K562 (cell line): ENCODE results near the gene LRP1B. TPM values are rescaled to one million over a fixed set of nuclear protein-coding genes. Genes with fewer than 3 reads are reported as not detected.

Experiments
- ATAC-seq: fragments of 200-7000 bp; cut with Tn5 transposase; 3 replicates; pipeline ENCODE4 v1.9.1; 2020; ENCODE audit warnings: moderate library complexity
- BruUV-seq: library from RNA; stranded (reverse); fragments of 400-500 nt; replicated peaks from 2 replicates; lab custom pipeline; 2021; lab: Mats Ljungman, UMichigan
- CTCF ChIA-PET: fragments of 300-600 bp; formaldehyde crosslinking; extraction: SDS; loops from one replicate; lab custom pipeline; 2021; ENCODE audit warnings: low intra/inter-chr PET ratio; lab: Yijun Ruan, JAX
- POLR2A ChIA-PET: fragments of 300-600, 350-650 bp; sonication (Branson Sonifier 250); formaldehyde crosslinking; extraction: SDS; loops from one replicate; lab custom pipeline; 2021; ENCODE audit warnings: antibody characterized with exemption, inconsistent platforms; lab: Yijun Ruan, JAX
- DNase-seq, 4 experiments: peaks; one replicate each; pipeline versions ENCODE4 v3.0.0 to v3.0.0-alpha.2; 2011 to 2018; ENCODE audit warnings: low spot score in 3 of 4, mixed read lengths in 3 of 4; ENCODE audit errors: extremely low read depth in 1 of 4
- FAIRE-seq: peaks from 2 replicates; lab custom pipeline; 2011; peaks lifted over from hg19 to GRCh38; lab: Jason Lieb, UNC
- H2AFZ ChIP-seq: 2 replicates; pipeline ENCODE4 v1.6.0; 2011; ENCODE audit warnings: low read depth, low read length, control low read depth, inconsistent platforms
- H3K27ac ChIP-seq: fragments of 200-600 bp; 3 replicates; pipeline ENCODE4 v1.8.0; 2011; ENCODE audit warnings: low read depth, mild to moderate bottlenecking, control low read depth, inconsistent platforms, low read length, moderate library complexity, mixed read lengths; ENCODE audit errors: extremely low read depth
- H3K27me3 ChIP-seq, 2 experiments: fragments of 300-600 bp in 1 of 2; 2 replicates in 1 of 2; 3 replicates in 1 of 2; pipeline versions ENCODE4 v1.6.0 to v1.8.0; 2011; ENCODE audit warnings: inconsistent platforms in 2 of 2, low read length in 2 of 2, mild to moderate bottlenecking in 1 of 2, mixed read lengths in 1 of 2, moderate library complexity in 1 of 2; ENCODE audit not compliant: control insufficient read depth in 2 of 2, insufficient read depth in 2 of 2
- H3K36me3 ChIP-seq: fragments of 300-600 bp; 3 replicates; pipeline ENCODE4 v1.8.0; 2011; ENCODE audit warnings: mild to moderate bottlenecking, low read length, inconsistent platforms; ENCODE audit not compliant: control insufficient read depth, insufficient read depth
- H3K4me1 ChIP-seq, 2 experiments: fragments of 200-600 bp in 1 of 2; replicated peaks in 1 of 2; 2 replicates in 1 of 2; 3 replicates in 1 of 2; pipeline versions ENCODE4 v1.5.1 to v1.8.0; 2011; ENCODE audit warnings: inconsistent platforms in 2 of 2, low read length in 2 of 2, mild to moderate bottlenecking in 1 of 2, mixed read lengths in 1 of 2, moderate library complexity in 1 of 2; ENCODE audit not compliant: control insufficient read depth in 2 of 2, insufficient read depth in 2 of 2
- H3K4me2 ChIP-seq: 2 replicates; pipeline ENCODE4 v1.6.1; 2011; ENCODE audit warnings: low read length, control low read depth, inconsistent platforms, mixed read lengths; ENCODE audit not compliant: insufficient read depth
- H3K4me3 ChIP-seq: fragments of 200-600 bp; sonication (generic), shearing (Covaris generic); 2 replicates; pipeline ENCODE4 v1.5.1; 2016; ENCODE audit warnings: control low read depth, inconsistent platforms
- H3K79me2 ChIP-seq: fragments of 200-600 bp; 3 replicates; pipeline ENCODE4 v1.8.0; 2011; ENCODE audit warnings: low read length, inconsistent platforms; ENCODE audit not compliant: control insufficient read depth, insufficient read depth
- H3K9ac ChIP-seq, 2 experiments: 2 replicates each; pipeline versions ENCODE4 v1.6.0 to v1.6.1; 2011; ENCODE audit warnings: low read depth in 2 of 2, low read length in 2 of 2, control low read depth in 1 of 2, inconsistent platforms in 1 of 2, mild to moderate bottlenecking in 1 of 2, mixed read lengths in 1 of 2; ENCODE audit not compliant: insufficient read depth in 1 of 2
- H3K9me1 ChIP-seq: one replicate; pipeline ENCODE4 v1.6.0; 2011; ENCODE audit warnings: inconsistent platforms, mild to moderate bottlenecking, low read length, moderate library complexity; ENCODE audit not compliant: control insufficient read depth, insufficient read depth
- H3K9me3 ChIP-seq: replicated peaks from 2 replicates; pipeline ENCODE4 v1.5.1; 2011; ENCODE audit warnings: low read depth, low read length, inconsistent platforms; ENCODE audit not compliant: control insufficient read depth, insufficient read depth
- H4K20me1 ChIP-seq: replicated peaks from 2 replicates; pipeline ENCODE4 v1.6.1; 2011; ENCODE audit warnings: low read length, inconsistent platforms, mixed read lengths; ENCODE audit not compliant: control insufficient read depth, insufficient read depth
- BCOR ChIP-seq: fragments of 450-650 bp; IDR thresholded peaks from 2 replicates; pipeline ENCODE4 v1.6.1; 2016
- BRF2 ChIP-seq: IDR thresholded peaks from 3 replicates; pipeline ENCODE4 v1.6.1; 2011; ENCODE audit warnings: borderline replicate concordance, mild to moderate bottlenecking; ENCODE audit not compliant: insufficient read length, insufficient read depth
- C11orf30 ChIP-seq: fragments of 450-650 bp; IDR thresholded peaks from 2 replicates; pipeline ENCODE4 v1.6.1; 2016; ENCODE audit warnings: low read depth, mild to moderate bottlenecking
- E2F6 ChIP-seq, 2 experiments: IDR thresholded peaks; 2 replicates each; pipeline ENCODE4 v1.6.1; 2011; ENCODE audit warnings: borderline replicate concordance in 1 of 2, control low read depth in 1 of 2, low read depth in 1 of 2, low read length in 1 of 2, mild to moderate bottlenecking in 1 of 2, mixed read lengths in 1 of 2, moderate library complexity in 1 of 2; ENCODE audit not compliant: insufficient read depth in 1 of 2, insufficient read length in 1 of 2, poor library complexity in 1 of 2, severe bottlenecking in 1 of 2; ENCODE audit errors: extremely low read depth in 1 of 2
- ILF3 ChIP-seq: fragments of 450-650 bp; IDR thresholded peaks from 2 replicates; pipeline ENCODE4 v1.6.1; 2018; ENCODE audit warnings: antibody characterized with exemption, mild to moderate bottlenecking, moderate library complexity, borderline replicate concordance
- JUNB ChIP-seq: fragments of 450-650 bp; formaldehyde crosslinking; conservative IDR thresholded peaks from 2 replicates; pipeline ENCODE4 v1.4.0; 2020; ENCODE audit warnings: mild to moderate bottlenecking
- MITF ChIP-seq: IDR thresholded peaks from 2 replicates; pipeline ENCODE4 v1.6.1; 2014; ENCODE audit warnings: antibody characterized with exemption
- PRDM10 ChIP-seq: fragments of 450-650 bp; IDR thresholded peaks from 2 replicates; pipeline ENCODE4 v1.6.1; 2018; ENCODE audit not compliant: partially characterized antibody
- TAF9B ChIP-seq: fragments of 450-650 bp; IDR thresholded peaks from 2 replicates; pipeline ENCODE4 v1.6.1; 2018; ENCODE audit warnings: mild to moderate bottlenecking; ENCODE audit not compliant: partially characterized antibody
- ZNF311 ChIP-seq: fragments of 250-450 bp; sonication (Bioruptor Pico); IDR thresholded peaks from 2 replicates; pipeline ENCODE4 v1.4.0; 2020; ENCODE audit warnings: mild to moderate bottlenecking, moderate library complexity
- ZNF57 ChIP-seq: fragments of 450-650 bp; formaldehyde crosslinking; IDR thresholded peaks from 2 replicates; pipeline ENCODE4 v1.4.0; 2020; ENCODE audit warnings: mild to moderate bottlenecking, moderate library complexity
- ZNF77 ChIP-seq: fragments of 250-450 bp; sonication (Bioruptor Pico); IDR thresholded peaks from 2 replicates; pipeline ENCODE4 v1.5.0; 2020
- WGBS: fragments of 100-300 bp; shearing (Covaris generic); methylation state at CpG from one replicate; pipeline ENCODE4 v1.1.6; 2016; ENCODE audit warnings: low coverage, mixed read lengths; ENCODE audit not compliant: insufficient coverage; ENCODE audit errors: missing lambda C conversion rate; 5-methylcytosine and 5-hydroxymethylcytosine counted together
- in situ Hi-C: fragments of 300-500 bp; cut with MboI; formaldehyde crosslinking; loops from 4 replicates; pipeline ENCODE4 v1.15.0; 2018; ENCODE audit warnings: inconsistent platforms, mixed read lengths
- intact Hi-C: fragments of 100-400 bp; cut with micrococcal nuclease; formaldehyde crosslinking; loops from 2 replicates; pipeline ENCODE4 v1.14.2; 2022
- polyA plus RNA-seq, 8 experiments: library from polyadenylated mRNA; depleted of rRNA in 4 of 8; stranded (reverse) in 5 of 8; unstranded in 3 of 8; fragments of >200 nt; fragmentation: Nextera tagmentation in 2 of 8; fragmentation: Illumina TruSeq in 1 of 8; extraction: Ambion mirVana in 2 of 8; extraction: Trizol in 1 of 8; gene quantifications; 2 replicates each; pipeline versions ENCODE4 v1.2.1 to v1.2.3, GENCODE V29; 2011 to 2014; ENCODE audit warnings: inconsistent platforms in 1 of 8, missing spikeins in 1 of 8
- total RNA-seq, 7 experiments: library from RNA; depleted of rRNA in 6 of 7; stranded (reverse); fragments of >200 nt in 6 of 7; fragmentation: Illumina TruSeq in 2 of 7; extraction: Trizol in 2 of 7; gene quantifications; 2 replicates each; pipeline versions ENCODE4 v1.2.1 to v1.2.3, GENCODE V29; 2011 to 2021; ENCODE audit warnings: low replicate concordance in 1 of 7

LRP1B gene
- total and polyA plus RNA-seq, 9 of the 15 experiments (the other 6 are each of a cell fraction or from before 2014, with no cell fraction given) = not detected

- BruUV-seq = no TSS peak
- Histone ChIP-seq H3K36me3 (no peaks in the 10 kb centered on the region), H2AFZ (no peak overlapping the region), H3K4me3 (no peak overlapping the region), H4K20me1 (no peaks in the 10 kb centered on the region), H3K9me3 (no peaks in the 10 kb centered on the region), H3K9me1 (no peaks in the 10 kb centered on the region), H3K9ac (no peak overlapping the region), H3K4me2 (no peak overlapping the region), H3K4me1 (no peaks in the 10 kb centered on the region), H3K27me3 (no peaks in the 10 kb centered on the region), H3K79me2 (no peaks in the 10 kb centered on the region), H3K27ac (no peak overlapping the region)
- ChIA-PET POLR2A (no interaction called here), CTCF (no interaction called here)
- in situ Hi-C loops (no loop called here), intact Hi-C loops (no loop called here)
- no peak for ATAC-seq
- 4% methylated on average over 10 of the region's 10 CpGs for WGBS
- no peak for FAIRE-seq
- no peak for DNase-seq
- TF ChIP-seq PRDM10 = no peak
- no peak for TF ChIP-seq E2F6 (IDR thresholded peaks at IDR 0.05; ENCODE audit: borderline replicate concordance in 1 of 2, extremely low read depth in 1 of 2, insufficient read depth in 1 of 2, insufficient read length in 1 of 2, low read depth in 1 of 2, low read length in 1 of 2, poor library complexity in 1 of 2, severe bottlenecking in 1 of 2)
- TF ChIP-seq ZNF311 (CRISPR knock-in tag) = no peak
- no peak for TF ChIP-seq JUNB
- no peak for TF ChIP-seq C11orf30
- TF ChIP-seq BRF2 = no peak
- TF ChIP-seq BCOR = no peak
- no peak for TF ChIP-seq ZNF77 (CRISPR knock-in tag)
- no peak for TF ChIP-seq ILF3
- TF ChIP-seq MITF = no peak
- TF ChIP-seq TAF9B = no peak
- TF ChIP-seq ZNF57 (CRISPR knock-in tag) = no peak
These were observed 560.2 kb downstream of the LRP1B start for GRCh38 chr2:141570474-141571131.
